Measurements from ENCODE around the gene TTC39C.

DNA sequence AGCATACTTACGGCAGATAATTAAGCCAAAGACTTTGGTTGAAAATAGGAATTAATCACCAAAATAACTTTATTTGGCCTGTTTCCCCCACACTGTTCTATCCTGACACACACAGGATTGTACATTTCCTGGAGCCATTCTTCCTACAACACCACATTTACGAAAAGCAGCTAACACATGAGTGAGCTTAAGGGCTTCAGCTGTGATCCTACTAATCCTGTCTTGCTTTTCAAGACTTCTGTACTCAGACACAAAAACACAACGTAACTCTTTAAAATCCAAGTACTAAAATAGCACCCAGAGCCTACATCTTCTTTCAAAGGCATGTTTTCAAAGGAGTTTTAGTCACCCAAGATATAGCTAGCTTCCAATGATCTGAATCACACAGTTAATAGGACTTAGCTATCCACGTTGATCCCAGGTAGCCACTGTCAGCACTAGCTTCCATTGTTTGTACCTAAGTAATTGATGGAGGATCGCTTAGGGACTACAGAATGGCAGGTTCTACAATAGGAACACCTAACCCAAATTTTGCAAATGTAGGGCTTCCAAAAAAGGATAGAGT, 42.8 kb upstream of the TTC39C start:
- TF ChIP-seq, protein P1, sequence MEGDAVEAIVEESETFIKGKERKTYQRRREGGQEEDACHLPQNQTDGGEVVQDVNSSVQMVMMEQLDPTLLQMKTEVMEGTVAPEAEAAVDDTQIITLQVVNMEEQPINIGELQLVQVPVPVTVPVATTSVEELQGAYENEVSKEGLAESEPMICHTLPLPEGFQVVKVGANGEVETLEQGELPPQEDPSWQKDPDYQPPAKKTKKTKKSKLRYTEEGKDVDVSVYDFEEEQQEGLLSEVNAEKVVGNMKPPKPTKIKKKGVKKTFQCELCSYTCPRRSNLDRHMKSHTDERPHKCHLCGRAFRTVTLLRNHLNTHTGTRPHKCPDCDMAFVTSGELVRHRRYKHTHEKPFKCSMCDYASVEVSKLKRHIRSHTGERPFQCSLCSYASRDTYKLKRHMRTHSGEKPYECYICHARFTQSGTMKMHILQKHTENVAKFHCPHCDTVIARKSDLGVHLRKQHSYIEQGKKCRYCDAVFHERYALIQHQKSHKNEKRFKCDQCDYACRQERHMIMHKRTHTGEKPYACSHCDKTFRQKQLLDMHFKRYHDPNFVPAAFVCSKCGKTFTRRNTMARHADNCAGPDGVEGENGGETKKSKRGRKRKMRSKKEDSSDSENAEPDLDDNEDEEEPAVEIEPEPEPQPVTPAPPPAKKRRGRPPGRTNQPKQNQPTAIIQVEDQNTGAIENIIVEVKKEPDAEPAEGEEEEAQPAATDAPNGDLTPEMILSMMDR (IDR thresholded peaks at IDR 0.05) = no peak
- TF ChIP-seq POLR2AphosphoS5 (IDR thresholded peaks at IDR 0.05; ENCODE audit: low read depth, low read length) = no peak
- TF ChIP-seq, protein P2, sequence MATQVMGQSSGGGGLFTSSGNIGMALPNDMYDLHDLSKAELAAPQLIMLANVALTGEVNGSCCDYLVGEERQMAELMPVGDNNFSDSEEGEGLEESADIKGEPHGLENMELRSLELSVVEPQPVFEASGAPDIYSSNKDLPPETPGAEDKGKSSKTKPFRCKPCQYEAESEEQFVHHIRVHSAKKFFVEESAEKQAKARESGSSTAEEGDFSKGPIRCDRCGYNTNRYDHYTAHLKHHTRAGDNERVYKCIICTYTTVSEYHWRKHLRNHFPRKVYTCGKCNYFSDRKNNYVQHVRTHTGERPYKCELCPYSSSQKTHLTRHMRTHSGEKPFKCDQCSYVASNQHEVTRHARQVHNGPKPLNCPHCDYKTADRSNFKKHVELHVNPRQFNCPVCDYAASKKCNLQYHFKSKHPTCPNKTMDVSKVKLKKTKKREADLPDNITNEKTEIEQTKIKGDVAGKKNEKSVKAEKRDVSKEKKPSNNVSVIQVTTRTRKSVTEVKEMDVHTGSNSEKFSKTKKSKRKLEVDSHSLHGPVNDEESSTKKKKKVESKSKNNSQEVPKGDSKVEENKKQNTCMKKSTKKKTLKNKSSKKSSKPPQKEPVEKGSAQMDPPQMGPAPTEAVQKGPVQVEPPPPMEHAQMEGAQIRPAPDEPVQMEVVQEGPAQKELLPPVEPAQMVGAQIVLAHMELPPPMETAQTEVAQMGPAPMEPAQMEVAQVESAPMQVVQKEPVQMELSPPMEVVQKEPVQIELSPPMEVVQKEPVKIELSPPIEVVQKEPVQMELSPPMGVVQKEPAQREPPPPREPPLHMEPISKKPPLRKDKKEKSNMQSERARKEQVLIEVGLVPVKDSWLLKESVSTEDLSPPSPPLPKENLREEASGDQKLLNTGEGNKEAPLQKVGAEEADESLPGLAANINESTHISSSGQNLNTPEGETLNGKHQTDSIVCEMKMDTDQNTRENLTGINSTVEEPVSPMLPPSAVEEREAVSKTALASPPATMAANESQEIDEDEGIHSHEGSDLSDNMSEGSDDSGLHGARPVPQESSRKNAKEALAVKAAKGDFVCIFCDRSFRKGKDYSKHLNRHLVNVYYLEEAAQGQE (IDR thresholded peaks at IDR 0.05; ENCODE audit: insufficient read depth in 1 of 2, low read depth in 2 of 2, low read length in 1 of 2) = no peak

Measured in Panc1 (cell line).